OCI-LY1 (cell line): ENCODE data around the gene LRRC14B.
"Not testable (repeated sequence)": the region's sequence is repeated elsewhere in the genome, so short reads cannot be mapped to it uniquely, and the experiment has no call there.

Experiments
- H2AFZ ChIP-seq: fragments of 200-600 bp; sonication (generic), shearing (Covaris generic); 2 replicates; pipeline ENCODE4 v1.6.0; 2014; ENCODE audit warnings: antibody characterized with exemption, mild to moderate bottlenecking, low read length
- H3F3A ChIP-seq: fragments of 200-600 bp; sonication (generic), shearing (Covaris generic); 2 replicates; pipeline ENCODE4 v1.6.0; 2014; ENCODE audit warnings: mild to moderate bottlenecking, antibody characterized with exemption, low read length, moderate library complexity; ENCODE audit not compliant: insufficient read depth
- H3K27ac ChIP-seq: fragments of 200-600 bp; sonication (generic); 2 replicates; pipeline ENCODE4 v1.5.1; 2014; ENCODE audit warnings: low read length, mixed run types, mild to moderate bottlenecking, low read depth; ENCODE audit not compliant: poor library complexity, severe bottlenecking
- H3K27me3 ChIP-seq: fragments of 200-600 bp; sonication (generic); 2 replicates; pipeline ENCODE4 v1.6.0; 2014; ENCODE audit warnings: antibody characterized with exemption, mild to moderate bottlenecking, low read length, moderate library complexity; ENCODE audit not compliant: insufficient read depth
- H3K36me3 ChIP-seq: fragments of 200-600 bp; sonication (generic); 2 replicates; pipeline ENCODE4 v1.6.1; 2014; ENCODE audit warnings: mild to moderate bottlenecking, antibody characterized with exemption, low read length, moderate library complexity, mixed read lengths; ENCODE audit not compliant: insufficient read depth
- H3K4me1 ChIP-seq: fragments of 200-600 bp; sonication (generic); 2 replicates; pipeline ENCODE4 v1.5.1; 2014; ENCODE audit warnings: mild to moderate bottlenecking, low read length, moderate library complexity; ENCODE audit not compliant: insufficient read depth, severe bottlenecking
- H3K4me2 ChIP-seq: fragments of 200-600 bp; sonication (generic), shearing (Covaris generic); 2 replicates; pipeline ENCODE4 v1.6.1; 2014; ENCODE audit warnings: low read length
- H3K4me3 ChIP-seq: fragments of 200-600 bp; sonication (generic); 2 replicates; pipeline ENCODE4 v1.5.1; 2014; ENCODE audit warnings: low read length, low read depth, mild to moderate bottlenecking, mixed read lengths; ENCODE audit not compliant: poor library complexity, severe bottlenecking
- H3K79me2 ChIP-seq: fragments of 200-600 bp; shearing (Covaris generic); 2 replicates; pipeline ENCODE4 v1.6.1; 2016; ENCODE audit warnings: mixed run types, low read length, mixed read lengths; ENCODE audit not compliant: insufficient read depth
- H3K9ac ChIP-seq: fragments of 200-600 bp; sonication (generic), shearing (Covaris generic); 2 replicates; pipeline ENCODE4 v1.6.1; 2014; ENCODE audit warnings: mild to moderate bottlenecking, low read length, mixed read lengths
- H3K9me2 ChIP-seq: fragments of 200-600 bp; sonication (generic), shearing (Covaris generic); 2 replicates; pipeline ENCODE4 v1.6.1; 2014; ENCODE audit warnings: low read depth, mild to moderate bottlenecking, low read length, mixed read lengths
- H3K9me3 ChIP-seq: fragments of 200-600 bp; shearing (Covaris generic); 2 replicates; pipeline ENCODE4 v1.6.1; 2014; ENCODE audit warnings: low read length, mixed read lengths
- H4K20me1 ChIP-seq: fragments of 200-600 bp; sonication (generic), shearing (Covaris generic); 2 replicates; pipeline ENCODE4 v1.6.0; 2016; ENCODE audit warnings: mild to moderate bottlenecking, low read length; ENCODE audit not compliant: insufficient read depth
- CTCF ChIP-seq: fragments of 200-600 bp; sonication (generic), shearing (Covaris generic); IDR thresholded peaks from 2 replicates; pipeline ENCODE4 v1.5.1; 2017; ENCODE audit warnings: mild to moderate bottlenecking, antibody characterized with exemption, low read length, moderate library complexity, mixed read lengths
- EZH2 ChIP-seq: fragments of 200-600 bp; sonication (generic), shearing (Covaris generic); IDR thresholded peaks from 2 replicates; pipeline ENCODE4 v1.8.0; 2017; ENCODE audit warnings: borderline replicate concordance, mixed run types, mild to moderate bottlenecking, antibody characterized with exemption, low read length, moderate library complexity, mixed read lengths

LRRC14B gene

GRCh38 chr5:207599-207998 is 16.3 kb downstream of the LRRC14B start:
- TF ChIP-seq EZH2 = no peak
- TF ChIP-seq CTCF = no peak
- H3K27ac ChIP-seq = no peak overlapping the region
- no peak overlapping the region for H3K4me3 ChIP-seq
- no peak overlapping the region for H3K4me2 ChIP-seq
- H4K20me1 ChIP-seq = no peaks in the 10 kb centered on the region
- H2AFZ ChIP-seq = no peak overlapping the region
- no peak overlapping the region for H3K9ac ChIP-seq
- H3K4me1 ChIP-seq = no peaks in the 10 kb centered on the region
- H3K9me3 ChIP-seq = no peaks in the 10 kb centered on the region
- H3K27me3 ChIP-seq = no peaks in the 10 kb centered on the region
- H3F3A ChIP-seq = no peaks in the 10 kb centered on the region
- H3K36me3 ChIP-seq = peaks cover 37% of the 10 kb centered on the region
- H3K79me2 ChIP-seq = peaks cover 17% of the 10 kb centered on the region
- H3K9me2 ChIP-seq = no peaks in the 10 kb centered on the region

- H3K4me1 ChIP-seq = no peaks in the 10 kb centered on the region
- H3K36me3 ChIP-seq = peaks cover 36% of the 10 kb centered on the region
- no peak overlapping the region for H3K4me2 ChIP-seq
- H3K27ac ChIP-seq = no peak overlapping the region
- no peaks in the 10 kb centered on the region for H3K9me2 ChIP-seq
- H3K9ac ChIP-seq = no peak overlapping the region
- no peak for TF ChIP-seq EZH2
- no peak for TF ChIP-seq CTCF
- H3K79me2 ChIP-seq = peaks cover 18% of the 10 kb centered on the region
- no peaks in the 10 kb centered on the region for H4K20me1 ChIP-seq
- no peak overlapping the region for H3K4me3 ChIP-seq
- H3K27me3 ChIP-seq = no peaks in the 10 kb centered on the region
- no peaks in the 10 kb centered on the region for H3K9me3 ChIP-seq
- H2AFZ ChIP-seq = no peak overlapping the region
- H3F3A ChIP-seq = no peaks in the 10 kb centered on the region
Measured at GRCh38 chr5:208449-209114, 17.3 kb downstream of the LRRC14B start.

- H3F3A ChIP-seq = no peaks in the 10 kb centered on the region
- H3K27ac ChIP-seq = no peak overlapping the region
- TF ChIP-seq EZH2 = no peak
- TF ChIP-seq CTCF = no peak
- no peak overlapping the region for H2AFZ ChIP-seq
- H3K79me2 ChIP-seq = peaks cover 28% of the 10 kb centered on the region
- H3K4me2 ChIP-seq = no peak overlapping the region
- H3K4me1 ChIP-seq = peaks cover 17% of the 10 kb centered on the region
- no peaks in the 10 kb centered on the region for H3K27me3 ChIP-seq
- no peak overlapping the region for H3K9ac ChIP-seq
- H3K9me3 ChIP-seq = 0 out of 2 replicates have a peak, but pooled peaks cover 3% of the 10 kb centered on the region
- no peaks in the 10 kb centered on the region for H4K20me1 ChIP-seq
- H3K9me2 ChIP-seq = no peaks in the 10 kb centered on the region
- peaks cover 20% of the 10 kb centered on the region for H3K36me3 ChIP-seq
- H3K4me3 ChIP-seq = no peak overlapping the region
Measured at GRCh38 chr5:213803-214395, 22.6 kb downstream of the LRRC14B start.

GRCh38 chr5:215256-215655 is 24.0 kb downstream of the LRRC14B start:
- not testable (repeated sequence) for H3K27ac ChIP-seq, H3K4me3 ChIP-seq, H3K27me3 ChIP-seq, H3K9me2 ChIP-seq, H3K9me3 ChIP-seq, H3F3A ChIP-seq, H4K20me1 ChIP-seq, H2AFZ ChIP-seq, H3K4me2 ChIP-seq, H3K9ac ChIP-seq
- Histone ChIP-seq H3K4me1 (peaks cover 29% of the 10 kb centered on the region), H3K36me3 (peaks cover 20% of the 10 kb centered on the region), H3K79me2 (peaks cover 32% of the 10 kb centered on the region)

GRCh38 chr5:216076-216475 is 24.8 kb downstream of the LRRC14B start:
- Histone ChIP-seq H3K4me2 (0 out of 2 replicates have a peak overlapping the region, but pooled peaks have one; percentile 32), H3K79me2 (peaks cover 39% of the 10 kb centered on the region), H3K36me3 (peaks cover 20% of the 10 kb centered on the region), H3K4me1 (peaks cover 33% of the 10 kb centered on the region)
- H4K20me1 ChIP-seq, H3K9me2 ChIP-seq, H3K27ac ChIP-seq, H3K4me3 ChIP-seq, H3F3A ChIP-seq, H3K9ac ChIP-seq, H3K27me3 ChIP-seq, H2AFZ ChIP-seq, H3K9me3 ChIP-seq: not testable (repeated sequence)
